Mucosa of gallbladder (tissue), 1 donor: ENCODE data around the gene KCNJ4. TPM values are rescaled to one million over a fixed set of nuclear protein-coding genes. Genes with fewer than 3 reads are reported as not detected.

Experiments
- DNase-seq: peaks from one replicate; pipeline ENCODE4 v3.0.0-alpha.2; 2020; ENCODE audit warnings: low spot score
- total RNA-seq: library from RNA; stranded (reverse); gene quantifications from one replicate; pipeline ENCODE4 v1.2.1, GENCODE V29; 2021
- donor health status: DM: no; HTN: no; CAD: no.

The KCNJ4 gene
- total RNA-seq, result not detected

- DNase-seq, result no peak
Observed at GRCh38 chr22:38455076-38455529, at the start of gene KCNJ4. TSS of gene KCNJ4 (minus strand) at chr22:38455199. CDS start at chr22:38428132, 27,067 bp downstream.

GRCh38 chr22:38503021-38503420 lies 48.0 kb upstream of the KCNJ4 start:
- DNase-seq, result no peak

GRCh38 chr22:38501797-38502672 lies 47.0 kb upstream of the KCNJ4 start:
- no peak for DNase-seq

GRCh38 chr22:38497869-38498268 lies 42.9 kb upstream of the KCNJ4 start:
- DNase-seq, result no peak

- DNase-seq, result no peak
Observed at GRCh38 chr22:38494939-38495338, 39.9 kb upstream of the KCNJ4 start.

GRCh38 chr22:38494498-38494897 lies 39.5 kb upstream of the KCNJ4 start:
- no peak for DNase-seq

GRCh38 chr22:38491707-38492348 lies 36.8 kb upstream of the KCNJ4 start:
- DNase-seq, result no peak

- DNase-seq, result peak; percentile 77
Observed at GRCh38 chr22:38490915-38491314, 35.9 kb upstream of the KCNJ4 start.

- DNase-seq, result no peak
Observed at GRCh38 chr22:38490475-38490874, 35.5 kb upstream of the KCNJ4 start.

GRCh38 chr22:38489561-38490145 lies 34.7 kb upstream of the KCNJ4 start:
- no peak for DNase-seq

GRCh38 chr22:38489142-38489541 lies 34.1 kb upstream of the KCNJ4 start:
- DNase-seq, result no peak

- no peak for DNase-seq
Observed at GRCh38 chr22:38487946-38488345, 32.9 kb upstream of the KCNJ4 start.

- DNase-seq, result no peak
Observed at GRCh38 chr22:38485783-38486182, 30.8 kb upstream of the KCNJ4 start.

- no peak for DNase-seq
Observed at GRCh38 chr22:38484244-38484643, 29.2 kb upstream of the KCNJ4 start.

GRCh38 chr22:38482662-38483308 lies 27.8 kb upstream of the KCNJ4 start:
- DNase-seq, result no peak

GRCh38 chr22:38481871-38482332 lies 26.9 kb upstream of the KCNJ4 start:
- DNase-seq, result no peak

GRCh38 chr22:38481162-38481870 lies 26.3 kb upstream of the KCNJ4 start:
- no peak for DNase-seq

- no peak for DNase-seq
Observed at GRCh38 chr22:38479096-38479837, 24.3 kb upstream of the KCNJ4 start.

GRCh38 chr22:38477585-38477984 lies 22.6 kb upstream of the KCNJ4 start:
- DNase-seq, result no peak

- DNase-seq, result no peak
Observed at GRCh38 chr22:38474003-38474607, 19.1 kb upstream of the KCNJ4 start.
